ENCODE results near the gene RETREG2. TPM values are rescaled to one million over a fixed set of nuclear protein-coding genes. Genes with fewer than 3 reads are reported as not detected.
A peak's percentile ranks its signal among the peaks of the same experiment; 100 is the strongest.

Gene RETREG2
- 10 to 100 TPM; 35.2 to 47.3 (median 40.2) TPM for total RNA-seq
- polyA plus RNA-seq, result 22.0 TPM
- long read RNA-seq, donor 1, full-length matches to known transcripts, result 42 of 67 reads
- long read RNA-seq, donor 1, partial matches to known transcripts, result 0 of 67 reads
- long read RNA-seq, donor 1, other reads (novel, unspliced or antisense), result 25 of 67 reads
- long read RNA-seq, donor 2, full-length matches to known transcripts, result 46 of 57 reads
- long read RNA-seq, donor 2, partial matches to known transcripts, result 1 of 57 reads
- long read RNA-seq, donor 2, other reads (novel, unspliced or antisense), result 10 of 57 reads
- long read RNA-seq, donor 3, partial matches to known transcripts, result 35 of 35 reads
- long read RNA-seq, donor 3, other reads (novel, unspliced or antisense), result 0 of 35 reads
- long read RNA-seq, donor 4, full-length matches to known transcripts, result 33 of 46 reads
- long read RNA-seq, donor 4, partial matches to known transcripts, result 1 of 46 reads
- long read RNA-seq, donor 4, other reads (novel, unspliced or antisense), result 12 of 46 reads

- DNase-seq (peak; percentile 88 to 94 (median 94)), ATAC-seq (peak; percentile 85 to 90)
- no peaks in the 10 kb centered on the region for H3K27me3 ChIP-seq (ENCODE audit: control insufficient read depth, insufficient read depth)
- peak within 1 kb of the TSS; percentile 72 for H3K4me3 ChIP-seq (ENCODE audit: low read length)
- no peaks in the 10 kb centered on the region for H3K9me3 ChIP-seq (ENCODE audit: control insufficient read depth, low read length)
- peak within 1 kb of the TSS; percentile 100 for H3K27ac ChIP-seq (ENCODE audit: low read length)
- under 1% methylated on average over 67 of the region's 67 CpGs for WGBS
- intact Hi-C loops (cut with DNase I), result loop anchor here in 1 of 4 donors (5.0 kb wide), 1 partner anchor 35 kb away; no protein-coding TSS in a partner anchor
- H3K4me1 ChIP-seq (ENCODE audit: control insufficient read depth, insufficient read depth, low read length), result peaks cover 2% of the 10 kb centered on the region
These were observed at the start of gene RETREG2 for GRCh38 chr2:219177552-219178376. TSS of gene RETREG2 (plus strand) at chr2:219178275. CDS start at chr2:219178353, 78 bp downstream.

DNA sequence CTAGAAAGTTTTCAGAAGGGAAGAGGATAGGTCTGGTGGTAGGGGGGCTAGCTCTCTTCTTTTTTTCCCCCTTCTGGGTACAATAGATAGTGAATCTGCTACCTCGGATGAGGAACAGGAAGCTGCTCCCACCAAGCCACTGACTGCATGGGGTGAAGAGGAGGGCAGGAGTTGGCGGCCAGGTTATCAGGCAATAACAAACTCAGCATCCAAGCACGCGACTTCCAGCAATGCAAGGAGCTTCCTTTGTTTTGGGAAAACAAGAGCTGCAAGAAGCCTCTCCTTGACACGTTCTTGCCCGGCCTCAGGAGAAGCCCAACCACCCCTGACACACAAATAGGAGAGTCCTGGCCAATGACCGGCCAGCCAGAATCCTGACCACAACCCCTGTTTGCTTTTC, 49.7 kb upstream of the RETREG2 start:
- ATAC-seq (peak in 1 of 2 donors; percentile 50), DNase-seq (peak; percentile 14 to 50 (median 39))
- Histone ChIP-seq H3K27me3 (ENCODE audit: control insufficient read depth, insufficient read depth) (no peaks in the 10 kb centered on the region), H3K27ac (ENCODE audit: low read length) (no peak overlapping the region), H3K4me1 (ENCODE audit: control insufficient read depth, insufficient read depth, low read length) (peaks cover 17% of the 10 kb centered on the region), H3K4me3 (ENCODE audit: low read length) (no peak overlapping the region), H3K9me3 (ENCODE audit: control insufficient read depth, low read length) (no peaks in the 10 kb centered on the region)
- intact Hi-C loops (cut with DNase I), result no loop called here
- WGBS, result 50% methylated on average over 7 of the region's 7 CpGs

- ATAC-seq (no peak), DNase-seq (peak in 1 of 3 donors; percentile 46)
- Histone ChIP-seq H3K27me3 (ENCODE audit: control insufficient read depth, insufficient read depth) (no peaks in the 10 kb centered on the region), H3K9me3 (ENCODE audit: control insufficient read depth, low read length) (no peaks in the 10 kb centered on the region), H3K27ac (ENCODE audit: low read length) (no peak overlapping the region), H3K4me1 (ENCODE audit: control insufficient read depth, insufficient read depth, low read length) (peaks cover 10% of the 10 kb centered on the region), H3K4me3 (ENCODE audit: low read length) (no peak overlapping the region)
- intact Hi-C loops (cut with DNase I), result no loop called here
- 91% methylated on average over 16 of the region's 16 CpGs for WGBS
These were observed 48.5 kb upstream of the RETREG2 start for GRCh38 chr2:219129589-219129988.

DNA sequence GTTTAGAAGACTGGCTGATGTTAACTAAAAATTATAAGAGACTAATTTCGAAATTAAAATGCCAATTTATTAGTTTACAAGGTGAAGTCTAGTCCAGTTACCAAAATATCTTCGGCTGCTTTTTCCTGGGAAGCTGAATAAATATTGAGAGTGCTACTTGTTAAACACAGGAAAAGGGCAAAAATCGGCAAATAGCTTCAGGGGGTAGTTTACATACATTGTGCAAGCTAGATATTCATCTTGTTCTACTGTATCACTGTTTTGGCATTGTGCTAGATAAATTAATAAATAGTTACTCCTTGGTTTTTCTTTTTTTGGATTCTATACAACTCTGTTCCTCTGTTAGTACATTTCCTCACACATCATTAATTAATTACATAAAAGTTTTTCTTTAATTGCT, 46.7 kb upstream of the RETREG2 start:
- Histone ChIP-seq H3K4me1 (ENCODE audit: control insufficient read depth, insufficient read depth, low read length) (no peaks in the 10 kb centered on the region), H3K9me3 (ENCODE audit: control insufficient read depth, low read length) (no peaks in the 10 kb centered on the region), H3K27ac (ENCODE audit: low read length) (no peak overlapping the region), H3K4me3 (ENCODE audit: low read length) (no peak overlapping the region), H3K27me3 (ENCODE audit: control insufficient read depth, insufficient read depth) (no peaks in the 10 kb centered on the region)
- intact Hi-C loops (cut with DNase I), result no loop called here
- WGBS, result 88% methylated on average over 3 of the region's 3 CpGs
- ATAC-seq (no peak), DNase-seq (no peak)

DNA sequence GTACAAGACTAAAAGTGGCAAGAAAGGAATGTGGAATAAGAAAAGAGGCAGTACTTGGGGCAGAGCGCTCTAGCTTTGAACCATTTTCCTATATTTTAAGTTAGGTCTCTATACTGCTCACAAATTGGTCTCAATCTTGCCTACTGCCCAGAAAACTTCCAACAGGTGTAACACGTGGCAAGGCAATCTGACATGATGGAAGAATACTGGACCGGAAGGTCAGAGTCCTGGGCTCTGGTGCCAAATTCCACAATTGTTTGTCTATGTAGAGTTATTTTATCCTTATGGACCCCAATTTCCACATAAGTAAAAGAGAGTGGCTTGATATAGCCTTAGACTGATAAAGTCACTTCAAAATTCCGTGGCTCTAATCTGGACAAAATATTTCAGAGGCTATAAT, 46.3 kb upstream of the RETREG2 start:
- WGBS, result 77% methylated on average over 4 of the region's 4 CpGs
- Histone ChIP-seq H3K4me1 (ENCODE audit: control insufficient read depth, insufficient read depth, low read length) (no peaks in the 10 kb centered on the region), H3K9me3 (ENCODE audit: control insufficient read depth, low read length) (no peaks in the 10 kb centered on the region), H3K27ac (ENCODE audit: low read length) (no peak overlapping the region), H3K4me3 (ENCODE audit: low read length) (no peak overlapping the region), H3K27me3 (ENCODE audit: control insufficient read depth, insufficient read depth) (no peaks in the 10 kb centered on the region)
- intact Hi-C loops (cut with DNase I), result no loop called here
- ATAC-seq (no peak), DNase-seq (no peak)

- H3K9me3 ChIP-seq (ENCODE audit: control insufficient read depth, low read length), result no peaks in the 10 kb centered on the region
- no peak overlapping the region for H3K27ac ChIP-seq (ENCODE audit: low read length)
- H3K4me3 ChIP-seq (ENCODE audit: low read length), result no peak overlapping the region
- H3K4me1 ChIP-seq (ENCODE audit: control insufficient read depth, insufficient read depth, low read length), result no peaks in the 10 kb centered on the region
- no peaks in the 10 kb centered on the region for H3K27me3 ChIP-seq (ENCODE audit: control insufficient read depth, insufficient read depth)
- no peak for DNase-seq
- ATAC-seq, result no peak
- 88% methylated on average over 4 of the region's 4 CpGs for WGBS
- intact Hi-C loops (cut with DNase I), result no loop called here
These were observed 44.1 kb upstream of the RETREG2 start for GRCh38 chr2:219133976-219134375.

- intact Hi-C loops (cut with DNase I), result loop anchor here in 1 of 4 donors (10.0 kb wide), 1 partner anchor 86 kb away; no protein-coding TSS in a partner anchor
- WGBS, result 96% methylated on average over 3 of the region's 3 CpGs
- Histone ChIP-seq H3K9me3 (ENCODE audit: control insufficient read depth, low read length) (no peaks in the 10 kb centered on the region), H3K27me3 (ENCODE audit: control insufficient read depth, insufficient read depth) (no peaks in the 10 kb centered on the region), H3K4me1 (ENCODE audit: control insufficient read depth, insufficient read depth, low read length) (no peaks in the 10 kb centered on the region), H3K4me3 (ENCODE audit: low read length) (no peak overlapping the region), H3K27ac (ENCODE audit: low read length) (no peak overlapping the region)
- DNase-seq, result no peak
- ATAC-seq, result no peak
These were observed 37.4 kb upstream of the RETREG2 start for GRCh38 chr2:219140722-219141121.

- H3K27ac ChIP-seq (ENCODE audit: low read length), result no peak overlapping the region
- H3K4me3 ChIP-seq (ENCODE audit: low read length), result no peak overlapping the region
- no peaks in the 10 kb centered on the region for H3K4me1 ChIP-seq (ENCODE audit: control insufficient read depth, insufficient read depth, low read length)
- ATAC-seq (peak in 1 of 2 donors; percentile 38), DNase-seq (no peak)
- intact Hi-C loops (cut with DNase I), result loop anchor here in 1 of 4 donors (10.0 kb wide), 1 partner anchor 88 kb away; no protein-coding TSS in a partner anchor
- 93% methylated on average over 6 of the region's 6 CpGs for WGBS
- no peaks in the 10 kb centered on the region for H3K27me3 ChIP-seq (ENCODE audit: control insufficient read depth, insufficient read depth)
- H3K9me3 ChIP-seq (ENCODE audit: control insufficient read depth, low read length), result no peaks in the 10 kb centered on the region
These were observed 35.7 kb upstream of the RETREG2 start for GRCh38 chr2:219142329-219142728.

GRCh38 chr2:219149667-219150066, 28.4 kb upstream of the RETREG2 start:
- no peaks in the 10 kb centered on the region for H3K4me1 ChIP-seq (ENCODE audit: control insufficient read depth, insufficient read depth, low read length)
- H3K27me3 ChIP-seq (ENCODE audit: control insufficient read depth, insufficient read depth), result no peaks in the 10 kb centered on the region
- 30% methylated on average over 1 of the region's 1 CpG for WGBS
- no peak overlapping the region for H3K4me3 ChIP-seq (ENCODE audit: low read length)
- no peak for DNase-seq
- intact Hi-C loops (cut with DNase I), result loop anchor here in 2 of 4 donors (2.0 to 10.0 kb wide), 3 partner anchors 91 to 122 kb away; no protein-coding TSS in a partner anchor
- no peaks in the 10 kb centered on the region for H3K9me3 ChIP-seq (ENCODE audit: control insufficient read depth, low read length)
- H3K27ac ChIP-seq (ENCODE audit: low read length), result no peak overlapping the region
- no peak for ATAC-seq

- intact Hi-C loops (cut with DNase I), result loop anchor here in 1 of 4 donors (2.0 kb wide), 1 partner anchor 96 kb away; no protein-coding TSS in a partner anchor
- 7% methylated on average over 4 of the region's 4 CpGs for WGBS
These were observed 22.9 kb upstream of the RETREG2 start for GRCh38 chr2:219155054-219155644.

More at GRCh38 chr2:219155054-219155644, 22.9 kb upstream of the RETREG2 start:
- H3K9me3 ChIP-seq (ENCODE audit: control insufficient read depth, low read length), result no peaks in the 10 kb centered on the region
- peak; percentile 52 to 53 for ATAC-seq
- no peaks in the 10 kb centered on the region for H3K27me3 ChIP-seq (ENCODE audit: control insufficient read depth, insufficient read depth)
- no peaks in the 10 kb centered on the region for H3K4me1 ChIP-seq (ENCODE audit: control insufficient read depth, insufficient read depth, low read length)
- DNase-seq, result peak in 1 of 3 donors; percentile 42
- H3K27ac ChIP-seq (ENCODE audit: low read length), result no peak overlapping the region
- H3K4me3 ChIP-seq (ENCODE audit: low read length), result no peak overlapping the region

Data from right cardiac atrium (tissue), 5 donors.